H1 (cell line): ENCODE data around the gene ITSN1. TPM values are rescaled to one million over a fixed set of nuclear protein-coding genes. Genes with fewer than 3 reads are reported as not detected.

Experiments
- CTCF ChIA-PET: fragments of 300-600 bp; sonication (Branson Sonifier 250); formaldehyde crosslinking; loops from one replicate; lab custom pipeline; 2021; ENCODE audit not compliant: partially characterized antibody; lab: Charles Lee
- POLR2A ChIA-PET: fragments of 300-600 bp; sonication (Branson Sonifier 250); formaldehyde crosslinking; loops from one replicate; lab custom pipeline; 2021; ENCODE audit warnings: inconsistent platforms; ENCODE audit not compliant: partially characterized antibody; lab: Charles Lee
- DNase-seq, 2 experiments: peaks; one replicate each; pipeline versions ENCODE4 v3.0.0 to v3.0.0-alpha.2; 2010 to 2022; ENCODE audit warnings: low spot score in 2 of 2, low read depth in 1 of 2, mixed read lengths in 1 of 2
- FAIRE-seq: peaks from 2 replicates; lab custom pipeline; 2011; peaks lifted over from hg19 to GRCh38; lab: Jason Lieb, UNC
- H2AFZ ChIP-seq: 2 replicates; pipeline ENCODE4 v1.8.1; 2012; ENCODE audit warnings: low read length, inconsistent platforms
- H2AK5ac ChIP-seq: 2 replicates; pipeline ENCODE4 v1.6.1; 2013; ENCODE audit warnings: low read depth, low read length
- H2BK120ac ChIP-seq: replicated peaks from 2 replicates; pipeline ENCODE3; 2013; ENCODE audit warnings: low read depth, low read length, inconsistent platforms
- H2BK12ac ChIP-seq: 2 replicates; pipeline ENCODE4 v1.6.1; 2013; ENCODE audit warnings: low read depth, low read length
- H2BK15ac ChIP-seq: 2 replicates; pipeline ENCODE4 v1.6.1; 2013; ENCODE audit warnings: low read length
- H2BK20ac ChIP-seq: 2 replicates; pipeline ENCODE4 v1.6.1; 2013; ENCODE audit warnings: low read length
- H2BK5ac ChIP-seq: 2 replicates; pipeline ENCODE4 v1.6.1; 2013; ENCODE audit warnings: low read depth, low read length
- H3K14ac ChIP-seq: 2 replicates; pipeline ENCODE4 v1.6.1; 2013; ENCODE audit warnings: inconsistent platforms; ENCODE audit not compliant: insufficient read length
- H3K18ac ChIP-seq: 2 replicates; pipeline ENCODE4 v1.6.1; 2013; ENCODE audit warnings: low read length; ENCODE audit errors: extremely low read depth
- H3K23ac ChIP-seq: 2 replicates; pipeline ENCODE4 v1.6.1; 2013; ENCODE audit warnings: inconsistent platforms; ENCODE audit not compliant: insufficient read length
- H3K23me2 ChIP-seq: 2 replicates; pipeline ENCODE4 v1.6.1; 2013; ENCODE audit warnings: low read depth, low read length
- H3K27ac ChIP-seq: 2 replicates; pipeline ENCODE4 v1.6.1; 2011; ENCODE audit warnings: low read depth, low read length, inconsistent platforms
- H3K27me3 ChIP-seq, 4 experiments: replicated peaks in 1 of 4; 1 replicate in 1 of 4; 2 replicates in 3 of 4; pipeline versions ENCODE4 v1.6.1 to v1.8.1; 2011 to 2013; ENCODE audit warnings: low read length in 3 of 4, mild to moderate bottlenecking in 3 of 4, inconsistent platforms in 2 of 4, mixed read lengths in 2 of 4, moderate library complexity in 1 of 4; ENCODE audit not compliant: control insufficient read depth in 3 of 4, insufficient read depth in 3 of 4; ENCODE audit errors: extremely low read depth in 1 of 4
- H3K36me3 ChIP-seq, 4 experiments: 2 replicates each; pipeline versions ENCODE4 v1.6.1 to v1.8.1; 2011 to 2013; ENCODE audit warnings: mild to moderate bottlenecking in 4 of 4, low read length in 3 of 4, moderate library complexity in 2 of 4, control low read depth in 1 of 4, inconsistent platforms in 1 of 4; ENCODE audit not compliant: insufficient read depth in 4 of 4, control insufficient read depth in 2 of 4
- H3K4ac ChIP-seq: replicated peaks from 2 replicates; pipeline ENCODE3; 2013; ENCODE audit warnings: low read length, low read depth, mixed read lengths, inconsistent platforms; ENCODE audit not compliant: insufficient read length
- H3K4me1 ChIP-seq, 4 experiments: replicated peaks in 1 of 4; 1 replicate in 1 of 4; 2 replicates in 3 of 4; pipeline versions ENCODE4 v1.6.1 to v1.8.1; 2011 to 2013; ENCODE audit warnings: low read length in 3 of 4, inconsistent platforms in 2 of 4, mixed read lengths in 1 of 4; ENCODE audit not compliant: insufficient read depth in 4 of 4, control insufficient read depth in 3 of 4
- H3K4me2 ChIP-seq, 2 experiments: 2 replicates each; pipeline versions ENCODE4 v1.6.1 to v1.8.1; 2011 to 2013; ENCODE audit warnings: low read depth in 2 of 2, low read length in 2 of 2, control low read depth in 1 of 2, inconsistent platforms in 1 of 2, mild to moderate bottlenecking in 1 of 2; ENCODE audit not compliant: insufficient read depth in 1 of 2
- H3K4me3 ChIP-seq, 4 experiments: fragments of 200-600, 300-600 bp in 1 of 4; sonication (generic), shearing (Covaris generic), sonication (Bioruptor Twin) in 1 of 4; 2 replicates each; pipeline versions ENCODE4 v1.5.1 to v1.8.1; 2011 to 2016; ENCODE audit warnings: low read length in 4 of 4, low read depth in 3 of 4, control low read depth in 2 of 4, inconsistent platforms in 2 of 4, mild to moderate bottlenecking in 2 of 4, mixed read lengths in 1 of 4, moderate library complexity in 1 of 4; ENCODE audit not compliant: insufficient read depth in 2 of 4; ENCODE audit errors: extremely low read depth in 1 of 4
- H3K56ac ChIP-seq: replicated peaks from 2 replicates; pipeline ENCODE3; 2013; ENCODE audit warnings: low read depth, mild to moderate bottlenecking, mixed read lengths, low read length, inconsistent platforms; ENCODE audit not compliant: insufficient read length
- H3K79me1 ChIP-seq: 2 replicates; pipeline ENCODE4 v1.6.1; 2013; ENCODE audit warnings: low read depth, low read length, control low read depth
- H3K79me2 ChIP-seq, 2 experiments: 2 replicates each; pipeline versions ENCODE4 v1.6.1 to v1.8.1; 2012 to 2013; ENCODE audit warnings: low read length in 2 of 2, mild to moderate bottlenecking in 2 of 2, inconsistent platforms in 1 of 2; ENCODE audit not compliant: insufficient read depth in 2 of 2, control insufficient read depth in 1 of 2
- H3K9ac ChIP-seq, 4 experiments: replicated peaks in 1 of 4; 1 replicate in 1 of 4; 2 replicates in 3 of 4; pipeline versions ENCODE4 v1.6.1 to v1.8.1; 2011 to 2013; ENCODE audit warnings: low read depth in 3 of 4, low read length in 3 of 4, control low read depth in 2 of 4, mild to moderate bottlenecking in 2 of 4, moderate library complexity in 2 of 4, inconsistent platforms in 1 of 4; ENCODE audit errors: extremely low read depth in 1 of 4
- H3K9me3 ChIP-seq, 2 experiments: 2 replicates each; pipeline versions ENCODE4 v1.6.1 to v1.8.1; 2012 to 2013; ENCODE audit warnings: mild to moderate bottlenecking in 2 of 2, moderate library complexity in 2 of 2, control low read depth in 1 of 2, inconsistent platforms in 1 of 2, low read depth in 1 of 2, low read length in 1 of 2, mixed read lengths in 1 of 2; ENCODE audit not compliant: insufficient read depth in 2 of 2
- H4K20me1 ChIP-seq, 2 experiments: replicated peaks in 1 of 2; 2 replicates each; pipeline versions ENCODE3 to v1.8.1; 2011 to 2013; ENCODE audit warnings: inconsistent platforms in 2 of 2, low read length in 2 of 2, mild to moderate bottlenecking in 1 of 2; ENCODE audit not compliant: insufficient read depth in 2 of 2, control insufficient read depth in 1 of 2
- H4K5ac ChIP-seq: 2 replicates; pipeline ENCODE4 v1.6.1; 2013; ENCODE audit warnings: low read length, low read depth, mixed read lengths, inconsistent platforms; ENCODE audit not compliant: insufficient read length
- H4K8ac ChIP-seq: 2 replicates; pipeline ENCODE4 v1.8.0; 2013; ENCODE audit warnings: mild to moderate bottlenecking, moderate library complexity, low read length, inconsistent platforms; ENCODE audit not compliant: insufficient read depth; ENCODE audit errors: extremely low read depth
- H4K91ac ChIP-seq: replicated peaks from 2 replicates; pipeline ENCODE3; 2013; ENCODE audit warnings: low read length, mixed read lengths, inconsistent platforms; ENCODE audit not compliant: insufficient read length
- BACH1 ChIP-seq: IDR thresholded peaks from 2 replicates; pipeline ENCODE4 v1.6.1; 2012; ENCODE audit warnings: low read length, improper control_type of control experiment
- CBX5 ChIP-seq: fragments of 300-800, 300-1000 bp; sonication (generic); IDR thresholded peaks from 2 replicates; pipeline ENCODE4 v1.7.1; 2016; ENCODE audit warnings: antibody characterized with exemption, low read length, low read depth
- CREB1 ChIP-seq: IDR thresholded peaks from 2 replicates; pipeline ENCODE4 v1.6.1; 2012; ENCODE audit warnings: inconsistent platforms
- EZH2 ChIP-seq: fragments of 200-600 bp; sonication (generic); IDR thresholded peaks from 2 replicates; pipeline ENCODE4 v1.7.1; 2012; ENCODE audit warnings: low read depth, mild to moderate bottlenecking, moderate library complexity, low read length, inconsistent platforms; ENCODE audit not compliant: severe bottlenecking
- HDAC6 ChIP-seq: IDR thresholded peaks from one replicate; pipeline ENCODE4 v1.7.1; 2012; ENCODE audit warnings: low read depth, mild to moderate bottlenecking, inconsistent platforms, low read length, moderate library complexity
- POLR2AphosphoS5 ChIP-seq: IDR thresholded peaks from 2 replicates; pipeline ENCODE4 v1.6.1; 2011; ENCODE audit warnings: low read depth, low read length
- RAD21 ChIP-seq, 2 experiments: IDR thresholded peaks in 1 of 2; conservative IDR thresholded peaks in 1 of 2; 2 replicates each; pipeline ENCODE4 v1.6.1; 2011; ENCODE audit warnings: low read depth in 2 of 2, low read length in 2 of 2, improper control_type of control experiment in 1 of 2, inconsistent platforms in 1 of 2, mild to moderate bottlenecking in 1 of 2, moderate library complexity in 1 of 2
- SIRT6 ChIP-seq: IDR thresholded peaks from one replicate; pipeline ENCODE4 v1.7.1; 2012; ENCODE audit warnings: low read length, inconsistent platforms
- YY1 ChIP-seq: IDR thresholded peaks from 2 replicates; pipeline ENCODE4 v1.6.1; 2011; ENCODE audit warnings: low read depth, mild to moderate bottlenecking, low read length
- WGBS, 2 experiments: shearing (Covaris generic) in 1 of 2; methylation state at CpG; one replicate each; pipeline versions ENCODE4 v1.1.6 to v1.1.7; 2013 to 2015; ENCODE audit warnings: low lambda C conversion rate in 2 of 2, mixed read lengths in 2 of 2, inconsistent platforms in 1 of 2, low coverage in 1 of 2, missing lambda C conversion rate in 1 of 2; ENCODE audit not compliant: insufficient replicate concordance in 2 of 2, insufficient coverage in 1 of 2, insufficient read length in 1 of 2; ENCODE audit errors: extremely low coverage in 1 of 2, missing lambda C conversion rate in 1 of 2; 5-methylcytosine and 5-hydroxymethylcytosine counted together
- polyA plus RNA-seq, 7 experiments: library from polyadenylated mRNA; depleted of rRNA in 3 of 7; stranded (reverse) in 5 of 7; unstranded in 2 of 7; fragments of >200 nt in 5 of 7; fragments of 200-250 nt in 2 of 7; gene quantifications; 1 replicate in 5 of 7; 2 replicates in 1 of 7; 4 replicates in 1 of 7; pipeline versions ENCODE4 v1.2.1 to v1.2.3, GENCODE V29; 2011 to 2013; ENCODE audit warnings: missing spikeins in 2 of 7, mixed read lengths in 2 of 7
- total RNA-seq: library from RNA; stranded (reverse); fragmentation: NEBNext Ultra II Directional; extraction: Animal tissue kit (Norgen Biotek cat#: 25700); gene quantifications from 2 replicates; pipeline ENCODE4 v1.2.1, GENCODE V29; 2021

Gene ITSN1
- total and polyA plus RNA-seq, 2 of the 8 experiments (the other 6 are each of a cell fraction or from before 2014, with no cell fraction given): 60.8 to 78.1 TPM

GRCh38 chr21:33898586-33898985 lies 256.3 kb downstream of the ITSN1 start:
- CTCF ChIA-PET: interaction anchor here (0.6 to 1.7 kb wide), 3 partner anchors 16 to 194 kb away, joined by 3 to 4 read pairs (median 4); no protein-coding TSS in a partner anchor

More at GRCh38 chr21:33898586-33898985, 256.3 kb downstream of the ITSN1 start:
- Histone ChIP-seq H4K20me1 (peaks cover 2 to 9% of the 10 kb centered on the region in 2 experiments), H3K4me1 (peaks cover 3 to 8% (median 6%) of the 10 kb centered on the region in 4 experiments; a peak in 6 of 7 replicates), H3K23me2 (peaks cover 3% of the 10 kb centered on the region), H3K36me3 (peaks cover 6 to 14% (median 9%) of the 10 kb centered on the region in 4 experiments; a peak in 6 of 8 replicates), H3K14ac (no peak overlapping the region), H3K9me3 (no peaks in the 10 kb centered on the region), H3K4ac (no peak overlapping the region), H2BK12ac (no peak overlapping the region), H3K18ac (no peak overlapping the region), H4K91ac (no peak overlapping the region), H2AK5ac (no peak overlapping the region), H3K27me3 (no peaks in the 10 kb centered on the region), H4K8ac (no peak overlapping the region), H3K4me2 (no peak overlapping the region), H3K56ac (no peak overlapping the region), H3K23ac (no peak overlapping the region), H3K27ac (no peak overlapping the region), H4K5ac (no peak overlapping the region), H3K4me3 (no peak overlapping the region), H3K79me2 (no peaks in the 10 kb centered on the region), H3K9ac (no peak overlapping the region), H2AFZ (no peak overlapping the region), H3K79me1 (no peaks in the 10 kb centered on the region), H2BK20ac (no peak overlapping the region), H2BK5ac (no peak overlapping the region), H2BK15ac (no peak overlapping the region), H2BK120ac (no peak overlapping the region)
- DNase-seq: no peak
- POLR2A ChIA-PET: no interaction called here
- TF ChIP-seq YY1: no peak
- no peak for TF ChIP-seq BACH1
- TF ChIP-seq RAD21 (IDR thresholded peaks at IDR 0.05 in 1 of 2, conservative IDR thresholded peaks at IDR 0.05 in 1 of 2; ENCODE audit: low read depth in 2 of 2, low read length in 2 of 2): no peak
- no peak for TF ChIP-seq SIRT6
- TF ChIP-seq EZH2: no peak
- TF ChIP-seq HDAC6: no peak
- no peak for TF ChIP-seq CBX5
- TF ChIP-seq POLR2AphosphoS5: no peak
- TF ChIP-seq CREB1: no peak
- FAIRE-seq: no peak
- 89% methylated on average over 3 of the region's 3 CpGs; no CpG with 5 or more reads in 1 of the 2 experiments for WGBS, 2 experiments
